ENCODE measurements around the gene UQCC2. TPM values are rescaled to one million over a fixed set of nuclear protein-coding genes. Genes with fewer than 3 reads are reported as not detected.

The UQCC2 gene
- total RNA-seq, 1 donor from 2014 or later: 98.8 TPM

DNA sequence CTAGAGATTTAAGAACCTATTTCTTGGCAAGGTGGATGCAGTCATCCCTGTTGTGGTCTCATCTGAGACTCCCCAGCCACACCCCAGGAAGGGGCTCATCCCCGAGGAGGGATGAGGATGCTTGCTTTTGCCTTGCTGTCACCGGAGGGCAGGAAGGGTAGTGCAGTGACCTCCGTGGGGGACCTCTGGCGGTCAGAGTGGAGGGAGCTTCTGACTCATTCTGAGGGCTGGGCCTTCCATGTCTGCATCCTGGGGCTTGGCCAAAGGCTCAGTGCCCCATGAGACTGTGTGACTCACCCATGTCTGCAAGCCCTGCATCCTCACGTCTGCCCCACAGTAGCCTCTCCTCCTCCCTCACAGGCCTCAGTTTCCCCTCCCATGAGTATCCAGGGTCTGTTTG is 38.7 kb downstream of the UQCC2 start:
- Mint-ChIP-seq H3K9me3 (no peaks in the 10 kb centered on the region), H3K36me3 (peaks cover 9% of the 10 kb centered on the region), H3K4me3 (no peak overlapping the region), H3K27me3 (no peaks in the 10 kb centered on the region), H3K27ac (no peak overlapping the region), H3K4me1 (ENCODE audit: unreplicated experiment) (peaks cover 6% of the 10 kb centered on the region)
- no peak for DNase-seq (ENCODE audit: extremely low spot score, unreplicated experiment)
- TF ChIP-seq, protein P1, sequence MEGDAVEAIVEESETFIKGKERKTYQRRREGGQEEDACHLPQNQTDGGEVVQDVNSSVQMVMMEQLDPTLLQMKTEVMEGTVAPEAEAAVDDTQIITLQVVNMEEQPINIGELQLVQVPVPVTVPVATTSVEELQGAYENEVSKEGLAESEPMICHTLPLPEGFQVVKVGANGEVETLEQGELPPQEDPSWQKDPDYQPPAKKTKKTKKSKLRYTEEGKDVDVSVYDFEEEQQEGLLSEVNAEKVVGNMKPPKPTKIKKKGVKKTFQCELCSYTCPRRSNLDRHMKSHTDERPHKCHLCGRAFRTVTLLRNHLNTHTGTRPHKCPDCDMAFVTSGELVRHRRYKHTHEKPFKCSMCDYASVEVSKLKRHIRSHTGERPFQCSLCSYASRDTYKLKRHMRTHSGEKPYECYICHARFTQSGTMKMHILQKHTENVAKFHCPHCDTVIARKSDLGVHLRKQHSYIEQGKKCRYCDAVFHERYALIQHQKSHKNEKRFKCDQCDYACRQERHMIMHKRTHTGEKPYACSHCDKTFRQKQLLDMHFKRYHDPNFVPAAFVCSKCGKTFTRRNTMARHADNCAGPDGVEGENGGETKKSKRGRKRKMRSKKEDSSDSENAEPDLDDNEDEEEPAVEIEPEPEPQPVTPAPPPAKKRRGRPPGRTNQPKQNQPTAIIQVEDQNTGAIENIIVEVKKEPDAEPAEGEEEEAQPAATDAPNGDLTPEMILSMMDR (conservative IDR thresholded peaks at IDR 0.05): peak; percentile 63

DNA sequence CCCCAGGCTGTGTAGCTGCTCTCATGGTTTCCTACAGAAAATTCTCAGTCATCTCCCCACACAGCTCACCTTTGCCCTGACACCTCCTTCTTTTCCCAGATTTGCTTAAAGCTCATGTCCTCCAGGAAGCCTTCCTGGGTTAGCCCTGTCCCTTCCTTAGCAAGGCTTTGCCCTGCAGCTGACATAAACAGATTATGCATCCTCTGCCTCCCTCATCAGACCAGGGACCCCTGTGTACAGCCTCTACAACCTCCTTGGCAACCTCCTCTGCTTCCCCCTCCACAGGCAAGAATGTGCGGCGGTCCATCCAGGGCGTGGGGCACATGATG is 39.8 kb downstream of the UQCC2 start:
- H3K9me3 Mint-ChIP-seq: no peaks in the 10 kb centered on the region
- H3K36me3 Mint-ChIP-seq: peaks cover 9% of the 10 kb centered on the region
- TF ChIP-seq, protein P1 (conservative IDR thresholded peaks at IDR 0.05): no peak
- H3K4me3 Mint-ChIP-seq: no peak overlapping the region
- DNase-seq (ENCODE audit: extremely low spot score, unreplicated experiment): no peak
- peak overlapping the region; percentile 62 for H3K27ac Mint-ChIP-seq
- H3K4me1 Mint-ChIP-seq (ENCODE audit: unreplicated experiment): peaks cover 4% of the 10 kb centered on the region
- no peaks in the 10 kb centered on the region for H3K27me3 Mint-ChIP-seq

DNA sequence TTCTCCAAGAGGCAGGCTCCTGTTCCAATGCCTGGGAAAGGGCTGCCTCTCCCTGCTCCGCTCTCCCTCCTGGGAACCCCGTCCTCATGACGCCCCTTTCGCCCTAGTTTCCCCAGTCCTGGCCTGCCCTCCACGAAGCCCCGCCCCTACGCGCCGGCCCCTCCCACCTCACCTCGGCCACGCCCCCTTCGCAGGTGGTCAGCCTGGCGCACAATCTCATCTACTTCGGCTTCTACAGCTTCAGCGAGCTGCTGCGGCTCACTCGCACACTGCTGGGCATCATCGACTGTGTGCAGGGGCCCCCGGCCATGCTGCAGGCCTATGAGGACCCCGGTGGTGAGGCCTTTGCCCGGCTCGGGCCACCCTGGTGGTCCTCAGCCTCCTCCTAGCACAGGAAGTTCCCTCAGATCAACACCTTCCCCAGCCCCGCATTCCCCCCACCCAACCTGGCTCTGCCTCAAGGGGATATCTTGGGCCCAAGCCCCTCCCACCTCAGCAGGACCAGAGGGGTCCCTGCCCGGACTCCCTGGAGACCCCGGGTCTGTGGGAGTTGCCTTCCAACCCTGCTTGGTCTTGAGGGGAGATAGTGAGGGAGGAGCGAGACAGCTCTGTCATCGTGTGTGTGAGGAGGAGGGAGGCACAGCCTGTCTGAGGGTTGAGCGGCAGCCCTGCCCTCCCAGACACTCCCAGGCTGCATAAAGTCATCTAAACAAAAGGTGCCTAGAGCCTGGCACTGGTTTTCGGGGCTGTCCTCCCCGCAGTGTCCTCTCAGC is 40.3 kb downstream of the UQCC2 start:
- peaks cover 4% of the 10 kb centered on the region for H3K4me1 Mint-ChIP-seq (ENCODE audit: unreplicated experiment)
- peak overlapping the region; percentile 62 for H3K27ac Mint-ChIP-seq
- no peak overlapping the region for H3K4me3 Mint-ChIP-seq
- peaks cover 9% of the 10 kb centered on the region for H3K36me3 Mint-ChIP-seq
- no peaks in the 10 kb centered on the region for H3K27me3 Mint-ChIP-seq
- no peaks in the 10 kb centered on the region for H3K9me3 Mint-ChIP-seq
- TF ChIP-seq, protein P1 (conservative IDR thresholded peaks at IDR 0.05): no peak
- DNase-seq (ENCODE audit: extremely low spot score, unreplicated experiment): no peak

DNA sequence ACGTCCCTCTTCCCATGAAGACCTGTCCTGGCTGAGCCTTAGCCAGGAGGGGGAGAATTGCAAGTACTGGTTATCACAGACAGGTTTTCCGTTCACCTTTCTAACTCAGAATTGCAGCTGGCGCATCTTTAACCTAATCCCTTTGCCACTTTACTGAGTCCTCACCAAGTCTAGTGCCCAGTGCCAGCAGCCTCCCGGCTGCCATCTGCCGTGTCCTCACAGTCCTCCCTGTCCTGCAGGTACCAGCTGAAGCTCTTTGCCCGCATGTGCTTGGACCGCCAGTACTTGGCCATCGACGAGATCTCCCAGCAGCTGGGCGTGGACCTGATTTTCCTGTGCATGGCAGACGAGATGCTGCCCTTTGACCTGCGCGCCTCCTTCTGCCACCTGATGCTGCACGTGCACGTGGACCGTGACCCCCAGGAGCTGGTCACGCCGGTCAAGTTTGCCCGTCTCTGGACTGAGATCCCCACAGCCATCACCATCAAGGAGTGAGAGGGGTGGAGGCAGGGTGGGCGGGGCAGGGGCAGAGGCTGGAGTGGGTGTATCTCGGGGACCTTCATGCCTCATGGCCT is 41.3 kb downstream of the UQCC2 start:
- no peak overlapping the region for H3K27ac Mint-ChIP-seq
- no peak for DNase-seq (ENCODE audit: extremely low spot score, unreplicated experiment)
- TF ChIP-seq, protein P1 (conservative IDR thresholded peaks at IDR 0.05): no peak
- H3K36me3 Mint-ChIP-seq: peaks cover 9% of the 10 kb centered on the region
- H3K4me3 Mint-ChIP-seq: no peak overlapping the region
- H3K4me1 Mint-ChIP-seq (ENCODE audit: unreplicated experiment): peaks cover 4% of the 10 kb centered on the region
- no peaks in the 10 kb centered on the region for H3K27me3 Mint-ChIP-seq
- no peaks in the 10 kb centered on the region for H3K9me3 Mint-ChIP-seq

DNA sequence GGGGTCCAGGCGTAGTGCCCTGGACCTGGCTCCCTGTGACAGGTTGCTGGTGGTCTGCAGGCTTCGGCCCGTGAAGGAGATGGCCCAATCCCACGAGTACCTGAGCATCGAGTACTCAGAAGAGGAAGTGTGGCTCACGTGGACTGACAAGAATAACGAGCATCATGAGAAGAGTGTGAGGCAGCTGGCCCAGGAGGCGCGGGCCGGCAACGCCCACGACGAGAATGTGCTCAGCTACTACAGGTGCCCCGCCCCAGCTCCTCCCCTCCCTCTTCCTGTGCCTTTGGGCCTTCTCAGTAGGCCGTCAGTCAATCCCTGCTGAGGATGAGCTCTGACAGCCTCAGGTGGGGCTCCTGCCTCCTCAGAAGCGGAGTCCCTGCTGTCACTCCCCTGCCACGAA is 42.6 kb downstream of the UQCC2 start:
- Mint-ChIP-seq H3K4me3 (no peak overlapping the region), H3K27me3 (no peaks in the 10 kb centered on the region), H3K36me3 (peaks cover 9% of the 10 kb centered on the region), H3K27ac (peak overlapping the region; percentile 89), H3K4me1 (ENCODE audit: unreplicated experiment) (peaks cover 4% of the 10 kb centered on the region), H3K9me3 (no peaks in the 10 kb centered on the region)
- DNase-seq (ENCODE audit: extremely low spot score, unreplicated experiment): no peak
- TF ChIP-seq, protein P1 (conservative IDR thresholded peaks at IDR 0.05): no peak
